ENCODE results near the gene SP9. TPM values are rescaled to one million over a fixed set of nuclear protein-coding genes. Genes with fewer than 3 reads are reported as not detected.

The SP9 gene
- total RNA-seq, 5 donors from 2014 or later (not counting 1 experiment from before 2014, with no cell fraction given): not detected

- no peak overlapping the region for H3K4me3 ChIP-seq (ENCODE audit: control insufficient read depth in 1 of 2, extremely low read depth in 1 of 2, low read length in 1 of 2)
- 23% methylated on average over 3 of the region's 6 CpGs for WGBS (ENCODE audit: insufficient coverage)
- H3K4me1 Mint-ChIP-seq: peaks cover 30 to 41% (median 39%) of the 10 kb centered on the region in 3 donors
- DNase-seq: peak in 1 of 35 experiments; percentile 8
- no peaks in the 10 kb centered on the region for H3K36me3 Mint-ChIP-seq
- H3K9me3 ChIP-seq: no peaks in the 10 kb centered on the region
- ChIA-PET POLR2A (no interaction called here), CTCF (interaction anchor here in 1 of 2 donors (0.6 kb wide), 1 partner anchor 17 kb away, joined by 3 read pairs; no protein-coding TSS in a partner anchor)
- no peaks in the 10 kb centered on the region for H3K9me3 Mint-ChIP-seq
- ATAC-seq (replicated peaks in 1 of 4): no peak
- H3K4me1 ChIP-seq (ENCODE audit: control insufficient read depth in 1 of 2, extremely low read depth in 1 of 2, insufficient read depth in 2 of 2, low read length in 2 of 2): peaks cover 6 to 40% of the 10 kb centered on the region in 2 experiments
- peak overlapping the region in 1 of 3 donors; percentile 84 for H3K4me3 Mint-ChIP-seq
- peak overlapping the region in 1 of 2 donors; percentile 36 for H3K27ac Mint-ChIP-seq
- no peak overlapping the region for H3K27ac ChIP-seq (ENCODE audit: low read length)
- H3K36me3 ChIP-seq (ENCODE audit: control insufficient read depth in 2 of 2, extremely low read depth in 1 of 2, insufficient read depth in 1 of 2, low read length in 1 of 2): no peaks in the 10 kb centered on the region
- peaks cover 78 to 90% of the 10 kb centered on the region in 2 donors for H3K27me3 Mint-ChIP-seq
- peaks cover 39 to 71% of the 10 kb centered on the region in 2 experiments for H3K27me3 ChIP-seq (replicated peaks in 1 of 2; ENCODE audit: control insufficient read depth in 2 of 2, extremely low read depth in 1 of 2, insufficient read depth in 2 of 2, low read length in 1 of 2)
Measured at GRCh38 chr2:174327841-174328113, 7.0 kb upstream of the SP9 start.

DNA sequence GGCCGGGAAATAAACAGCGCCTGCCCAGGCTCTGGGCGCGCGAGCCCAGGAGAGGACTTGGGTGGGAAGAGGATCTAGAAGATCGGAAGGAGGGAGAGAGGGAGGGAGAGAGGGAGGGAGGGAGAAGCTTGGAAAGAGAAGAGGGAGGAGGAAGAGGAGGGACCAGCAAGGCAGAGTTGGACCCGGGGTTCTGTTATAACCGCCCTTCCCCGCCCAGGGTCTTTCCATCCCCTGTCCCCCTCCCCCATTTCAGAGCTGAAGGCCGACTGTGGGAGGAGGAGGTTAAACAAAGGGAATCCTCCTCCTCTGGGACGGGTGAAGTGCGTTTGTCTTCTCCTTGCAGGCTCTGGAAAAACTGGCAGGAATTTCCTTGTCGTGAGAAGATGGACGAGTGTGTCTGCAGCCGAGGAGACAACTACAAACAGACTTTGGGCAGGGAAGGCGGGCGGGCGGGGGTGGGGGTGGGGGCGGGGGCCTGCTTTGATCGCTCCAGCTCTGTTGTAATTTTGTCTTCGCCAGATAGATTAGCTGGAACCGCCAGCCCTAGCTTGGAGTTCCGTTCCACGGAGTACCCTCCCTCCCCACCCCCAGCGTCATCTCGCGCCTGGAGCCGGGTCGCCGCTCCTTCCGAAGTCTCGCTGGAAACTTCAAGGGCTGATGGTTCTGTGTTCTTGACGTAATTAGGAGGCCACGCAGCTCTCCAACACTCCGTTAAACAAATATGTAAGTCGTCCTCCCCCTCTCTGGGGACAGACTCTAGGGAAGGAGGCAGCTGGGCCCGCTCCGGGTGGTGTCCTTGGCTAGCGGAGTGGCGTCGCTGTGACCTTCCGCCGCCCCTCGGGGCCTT lies 6.4 kb upstream of the SP9 start:
- no peaks in the 10 kb centered on the region for H3K36me3 Mint-ChIP-seq
- H3K9me3 Mint-ChIP-seq: no peaks in the 10 kb centered on the region
- Histone ChIP-seq H3K36me3 (ENCODE audit: control insufficient read depth in 2 of 2, extremely low read depth in 1 of 2, insufficient read depth in 1 of 2, low read length in 1 of 2) (no peaks in the 10 kb centered on the region), H3K9me3 (no peaks in the 10 kb centered on the region), H3K4me1 (ENCODE audit: control insufficient read depth in 1 of 2, extremely low read depth in 1 of 2, insufficient read depth in 2 of 2, low read length in 2 of 2) (peaks cover 8 to 45% of the 10 kb centered on the region in 2 experiments), H3K27ac (ENCODE audit: low read length) (no peak overlapping the region), H3K27me3 (replicated peaks in 1 of 2; ENCODE audit: control insufficient read depth in 2 of 2, extremely low read depth in 1 of 2, insufficient read depth in 2 of 2, low read length in 1 of 2) (peaks cover 40 to 73% of the 10 kb centered on the region in 2 experiments), H3K4me3 (ENCODE audit: control insufficient read depth in 1 of 2, extremely low read depth in 1 of 2, low read length in 1 of 2) (peak overlapping the region in 1 of 2 donors; percentile 25)
- peak overlapping the region in 1 of 3 donors; percentile 84 for H3K4me3 Mint-ChIP-seq
- ATAC-seq (replicated peaks in 1 of 4): no peak
- CTCF ChIA-PET: interaction anchor here in 1 of 2 donors (0.6 to 0.9 kb wide), 2 partner anchors 13 to 17 kb away, joined by 3 to 4 read pairs; no protein-coding TSS in a partner anchor
- peaks cover 34 to 46% (median 45%) of the 10 kb centered on the region in 3 donors for H3K4me1 Mint-ChIP-seq
- peak overlapping the region in 1 of 2 donors; percentile 36 for H3K27ac Mint-ChIP-seq
- H3K27me3 Mint-ChIP-seq: peaks cover 79 to 91% of the 10 kb centered on the region in 2 donors
- DNase-seq: peak in 1 of 35 experiments; percentile 8
- WGBS (ENCODE audit: insufficient coverage): 8% methylated on average over 14 of the region's 44 CpGs
- POLR2A ChIA-PET: no interaction called here

DNA sequence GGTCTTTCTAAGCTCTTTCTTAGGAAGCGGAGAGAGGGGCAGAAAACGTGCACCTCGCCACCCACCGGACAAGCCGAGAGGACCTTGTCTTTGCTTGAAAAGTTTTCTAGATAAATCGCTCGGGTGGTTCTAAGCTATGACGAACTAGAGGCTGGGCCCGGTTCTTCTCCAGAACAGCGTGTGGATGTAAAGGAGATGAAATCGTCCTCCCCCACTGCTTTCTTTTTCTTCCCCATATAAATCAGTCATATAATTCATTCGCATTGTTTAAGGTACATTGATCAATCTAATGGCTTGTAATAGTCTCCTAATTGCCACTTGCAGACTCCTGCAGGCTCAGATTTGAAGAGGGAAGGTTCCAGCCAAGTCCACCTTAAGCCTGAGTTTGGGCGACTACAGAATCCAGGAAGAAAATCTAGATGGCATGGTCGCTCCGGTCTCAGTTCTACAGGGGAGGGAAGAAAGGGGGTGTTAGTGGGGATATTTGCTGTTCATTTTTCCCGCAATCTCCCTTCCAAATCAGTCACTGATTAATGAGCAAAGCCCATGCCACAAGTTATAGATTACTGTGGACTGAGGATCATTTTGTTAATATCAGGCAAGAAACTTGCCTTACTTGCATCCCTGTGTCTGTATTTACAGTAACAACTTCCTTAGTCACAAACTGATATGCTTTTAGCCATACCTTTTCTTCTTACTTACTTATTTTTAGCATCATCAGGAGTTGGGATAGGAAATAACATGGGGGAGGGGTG lies 5.6 kb upstream of the SP9 start:
- H3K4me1 ChIP-seq (ENCODE audit: control insufficient read depth in 1 of 2, extremely low read depth in 1 of 2, insufficient read depth in 2 of 2, low read length in 2 of 2): peaks cover 15 to 53% of the 10 kb centered on the region in 2 experiments
- no peaks in the 10 kb centered on the region for H3K36me3 Mint-ChIP-seq
- DNase-seq (peak in 1 of 35 experiments; percentile 14), ATAC-seq (replicated peaks in 1 of 4) (no peak)
- H3K9me3 ChIP-seq: no peaks in the 10 kb centered on the region
- 0% methylated on average over 1 of the region's 16 CpGs for WGBS (ENCODE audit: insufficient coverage)
- CTCF ChIA-PET: interaction anchor here (0.9 to 1.4 kb wide), 2 partner anchors 12 to 1302 kb away, joined by 4 read pairs; no protein-coding TSS in a partner anchor
- H3K27me3 ChIP-seq (replicated peaks in 1 of 2; ENCODE audit: control insufficient read depth in 2 of 2, extremely low read depth in 1 of 2, insufficient read depth in 2 of 2, low read length in 1 of 2): peaks cover 45 to 79% of the 10 kb centered on the region in 2 experiments
- peaks cover 42 to 54% (median 53%) of the 10 kb centered on the region in 3 donors for H3K4me1 Mint-ChIP-seq
- H3K27ac Mint-ChIP-seq: no peak overlapping the region
- H3K9me3 Mint-ChIP-seq: no peaks in the 10 kb centered on the region
- H3K4me3 ChIP-seq (ENCODE audit: control insufficient read depth in 1 of 2, extremely low read depth in 1 of 2, low read length in 1 of 2): peak overlapping the region in 1 of 2 donors; percentile 25
- H3K36me3 ChIP-seq (ENCODE audit: control insufficient read depth in 2 of 2, extremely low read depth in 1 of 2, insufficient read depth in 1 of 2, low read length in 1 of 2): no peaks in the 10 kb centered on the region
- POLR2A ChIA-PET: no interaction called here
- H3K4me3 Mint-ChIP-seq: peak overlapping the region in 1 of 3 donors; percentile 84
- peaks cover 82 to 95% of the 10 kb centered on the region in 2 donors for H3K27me3 Mint-ChIP-seq
- H3K27ac ChIP-seq (ENCODE audit: low read length): no peak overlapping the region

- ChIA-PET CTCF (interaction anchor here (0.6 to 1.8 kb wide), 4 partner anchors 10 to 1862 kb away, joined by 3 to 15 read pairs (median 6); no protein-coding TSS in a partner anchor), POLR2A (no interaction called here)
- Mint-ChIP-seq H3K27me3 (peaks cover 80 to 92% of the 10 kb centered on the region in 2 donors), H3K9me3 (no peaks in the 10 kb centered on the region), H3K27ac (peak overlapping the region in 1 of 2 donors; percentile 19), H3K4me3 (no peak overlapping the region), H3K36me3 (no peaks in the 10 kb centered on the region), H3K4me1 (peaks cover 42 to 59% (median 55%) of the 10 kb centered on the region in 3 donors)
- no peak overlapping the region for H3K27ac ChIP-seq (ENCODE audit: low read length)
- DNase-seq: peak in 1 of 35 experiments; percentile 12
- peaks cover 49 to 85% of the 10 kb centered on the region in 2 experiments for H3K27me3 ChIP-seq (replicated peaks in 1 of 2; ENCODE audit: control insufficient read depth in 2 of 2, extremely low read depth in 1 of 2, insufficient read depth in 2 of 2, low read length in 1 of 2)
- H3K4me3 ChIP-seq (ENCODE audit: control insufficient read depth in 1 of 2, extremely low read depth in 1 of 2, low read length in 1 of 2): no peak overlapping the region
- no peaks in the 10 kb centered on the region for H3K9me3 ChIP-seq
- H3K4me1 ChIP-seq (ENCODE audit: control insufficient read depth in 1 of 2, extremely low read depth in 1 of 2, insufficient read depth in 2 of 2, low read length in 2 of 2): peaks cover 23 to 69% of the 10 kb centered on the region in 2 experiments
- no peaks in the 10 kb centered on the region for H3K36me3 ChIP-seq (ENCODE audit: control insufficient read depth in 2 of 2, extremely low read depth in 1 of 2, insufficient read depth in 1 of 2, low read length in 1 of 2)
- 20% methylated on average over 8 of the region's 16 CpGs for WGBS (ENCODE audit: insufficient coverage)
- no peak for ATAC-seq (replicated peaks in 1 of 4)
Measured at GRCh38 chr2:174330945-174331594, 3.7 kb upstream of the SP9 start.

GRCh38 chr2:174331595-174332216 lies 3.0 kb upstream of the SP9 start:
- no peak for ATAC-seq (replicated peaks in 1 of 4)
- Histone ChIP-seq H3K4me3 (ENCODE audit: control insufficient read depth in 1 of 2, extremely low read depth in 1 of 2, low read length in 1 of 2) (no peak overlapping the region), H3K9me3 (no peaks in the 10 kb centered on the region), H3K4me1 (ENCODE audit: control insufficient read depth in 1 of 2, extremely low read depth in 1 of 2, insufficient read depth in 2 of 2, low read length in 2 of 2) (peaks cover 22 to 69% of the 10 kb centered on the region in 2 experiments), H3K36me3 (ENCODE audit: control insufficient read depth in 2 of 2, extremely low read depth in 1 of 2, insufficient read depth in 1 of 2, low read length in 1 of 2) (no peaks in the 10 kb centered on the region), H3K27me3 (replicated peaks in 1 of 2; ENCODE audit: control insufficient read depth in 2 of 2, extremely low read depth in 1 of 2, insufficient read depth in 2 of 2, low read length in 1 of 2) (peaks cover 49 to 85% of the 10 kb centered on the region in 2 experiments), H3K27ac (ENCODE audit: low read length) (no peak overlapping the region)
- peak overlapping the region in 1 of 3 donors; percentile 64 for H3K4me3 Mint-ChIP-seq
- peaks cover 79 to 90% of the 10 kb centered on the region in 2 donors for H3K27me3 Mint-ChIP-seq
- WGBS (ENCODE audit: insufficient coverage): 0% methylated on average over 3 of the region's 11 CpGs
- POLR2A ChIA-PET: interaction anchor here in 1 of 2 donors (0.6 kb wide), 1 partner anchor 66 kb away, joined by 4 read pairs; no protein-coding TSS in a partner anchor
- peak overlapping the region in 1 of 2 donors; percentile 19 for H3K27ac Mint-ChIP-seq
- DNase-seq: peak in 1 of 35 experiments; percentile 13
- CTCF ChIA-PET: interaction anchor here (0.6 to 1.8 kb wide), 3 partner anchors 10 to 1863 kb away, joined by 7 to 15 read pairs (median 8); no protein-coding TSS in a partner anchor
- no peaks in the 10 kb centered on the region for H3K36me3 Mint-ChIP-seq
- H3K4me1 Mint-ChIP-seq: peaks cover 38 to 54% (median 51%) of the 10 kb centered on the region in 3 donors
- no peaks in the 10 kb centered on the region for H3K9me3 Mint-ChIP-seq

Data from T-cell (primary cell).